GM19238 (cell line): Measurements from ENCODE around the gene PSMD1.
"Not testable (repeated sequence)": the region's sequence is repeated elsewhere in the genome, so short reads cannot be mapped to it uniquely, and the experiment has no call there.

ENCODE experiments used
- DNase-seq: peaks from one replicate; pipeline ENCODE4 v3.0.0; 2011; ENCODE audit warnings: low spot score; ENCODE audit not compliant: insufficient read length

Gene PSMD1

DNA sequence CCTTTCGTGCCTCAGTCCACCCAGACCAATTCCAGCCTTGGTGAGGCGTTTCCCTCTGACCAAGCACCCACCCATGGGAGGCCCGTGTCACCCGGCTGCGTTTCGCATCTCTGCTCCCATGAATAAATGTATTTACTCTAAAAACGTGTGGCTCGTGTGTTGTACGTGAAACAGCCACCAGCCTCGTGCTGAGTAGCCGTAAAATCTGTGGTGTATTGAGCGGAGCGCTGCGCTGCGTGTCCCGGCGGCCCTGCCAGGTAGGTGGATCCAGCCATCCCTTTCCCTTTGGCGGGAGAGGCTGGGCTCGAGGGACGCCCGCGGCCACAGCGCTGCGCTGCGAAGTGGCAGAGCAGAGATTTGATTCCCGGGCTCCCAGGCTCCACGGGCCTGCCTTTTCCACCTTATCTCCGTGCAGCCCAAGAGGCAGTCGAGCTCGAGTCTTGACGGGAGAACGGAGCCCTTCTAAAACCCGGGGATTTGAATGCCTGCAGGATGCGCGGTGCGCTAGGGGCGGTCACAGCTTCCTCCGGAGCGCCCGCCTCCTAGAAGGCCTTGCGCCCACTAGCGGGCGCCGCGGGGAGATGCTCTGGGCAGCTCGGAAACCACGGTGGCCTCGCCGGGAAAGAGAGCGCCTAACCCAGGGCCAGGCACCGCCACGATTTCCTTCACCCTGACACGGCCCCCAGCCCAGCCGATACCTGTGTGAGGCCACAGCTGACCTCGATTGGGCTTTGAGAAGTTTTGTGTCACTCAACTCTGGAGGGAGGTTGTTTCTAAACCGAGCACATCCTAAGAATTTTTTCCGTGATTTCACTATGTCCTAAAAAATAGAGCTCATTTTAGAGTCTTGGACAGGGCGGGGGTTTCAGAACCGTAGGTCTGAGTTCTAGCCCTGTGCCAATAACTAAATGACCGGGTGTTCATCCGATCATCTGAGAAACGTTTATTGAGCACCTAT is 3.9 kb upstream of the PSMD1 start:
- DNase-seq: peak; percentile 73

DNA sequence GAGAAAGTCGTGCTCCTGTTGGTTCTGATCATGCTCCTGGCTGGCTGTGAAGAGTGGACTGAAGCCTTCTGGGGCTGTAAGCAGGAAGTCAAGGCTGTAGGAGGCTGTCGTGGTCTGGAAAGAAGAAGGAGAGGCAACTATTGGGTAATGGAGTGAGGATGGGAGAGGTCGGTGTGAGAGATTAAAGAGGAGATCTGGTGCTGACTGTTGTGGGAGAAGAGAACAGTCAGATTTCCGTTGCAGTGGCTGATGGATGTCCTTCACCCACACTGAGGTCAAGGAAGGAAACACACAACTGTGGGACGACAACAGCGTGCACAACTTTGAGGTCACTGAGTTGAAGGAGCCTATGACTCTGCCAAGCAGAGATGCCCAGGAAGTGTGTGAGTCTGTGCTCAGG is 2.8 kb upstream of the PSMD1 start:
- DNase-seq: no peak

DNA sequence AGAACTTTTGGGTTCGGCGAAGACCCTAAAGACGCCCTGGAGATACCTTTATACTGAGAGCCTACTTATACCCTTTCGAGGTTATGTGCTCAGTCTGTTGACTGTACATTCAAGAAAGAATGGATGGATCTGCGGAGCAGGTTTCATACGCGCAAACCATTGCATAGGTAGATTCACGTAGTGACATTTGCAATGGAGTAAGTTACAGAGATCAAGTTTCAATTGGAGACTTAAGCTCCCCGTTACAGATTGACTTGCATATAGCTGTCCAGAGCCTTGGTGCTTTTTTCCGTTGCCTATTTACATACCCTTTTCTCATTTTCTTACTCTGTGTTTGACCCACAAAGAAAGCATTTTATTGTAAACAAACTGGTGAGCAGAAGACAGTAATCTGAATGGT is 923 bp downstream of the PSMD1 start:
- DNase-seq: no peak

DNA sequence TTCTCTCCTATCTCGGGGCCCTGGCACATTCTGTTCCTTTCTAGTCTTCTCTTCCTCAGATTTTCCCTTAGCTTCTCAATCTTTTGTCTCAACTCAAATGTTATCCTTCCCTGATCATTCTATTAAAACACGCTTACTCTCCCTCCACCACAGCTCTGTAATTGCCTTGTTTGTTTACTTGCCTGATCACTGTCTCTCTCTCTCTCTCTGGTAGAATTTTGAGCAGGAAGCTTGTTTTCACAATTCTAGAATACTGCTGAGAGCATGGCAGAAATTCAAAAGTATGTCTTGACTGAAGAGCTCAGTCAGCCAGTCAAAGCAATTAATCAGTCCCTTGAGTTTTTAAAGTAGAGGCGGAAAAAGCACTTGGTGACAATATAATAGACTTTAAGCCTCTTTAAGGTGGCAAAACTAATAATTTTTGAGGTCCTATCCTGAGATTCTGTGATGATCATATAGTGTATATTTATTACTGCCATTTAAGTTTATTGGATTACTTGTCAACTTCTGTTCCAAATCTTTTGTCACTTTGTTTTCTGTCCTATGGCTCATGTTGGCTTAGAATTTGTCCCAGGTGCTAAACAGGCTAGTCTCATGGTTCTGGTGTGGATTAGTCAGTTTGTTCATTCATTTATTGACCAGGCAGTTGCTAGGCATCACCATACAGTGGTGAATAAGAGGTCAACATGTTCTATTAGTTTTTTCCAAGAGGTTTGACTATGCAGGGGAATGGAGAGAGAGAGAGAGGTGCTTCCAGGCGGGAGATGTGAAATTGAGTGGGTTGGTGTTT is 2.3 kb downstream of the PSMD1 start:
- no peak for DNase-seq

DNA sequence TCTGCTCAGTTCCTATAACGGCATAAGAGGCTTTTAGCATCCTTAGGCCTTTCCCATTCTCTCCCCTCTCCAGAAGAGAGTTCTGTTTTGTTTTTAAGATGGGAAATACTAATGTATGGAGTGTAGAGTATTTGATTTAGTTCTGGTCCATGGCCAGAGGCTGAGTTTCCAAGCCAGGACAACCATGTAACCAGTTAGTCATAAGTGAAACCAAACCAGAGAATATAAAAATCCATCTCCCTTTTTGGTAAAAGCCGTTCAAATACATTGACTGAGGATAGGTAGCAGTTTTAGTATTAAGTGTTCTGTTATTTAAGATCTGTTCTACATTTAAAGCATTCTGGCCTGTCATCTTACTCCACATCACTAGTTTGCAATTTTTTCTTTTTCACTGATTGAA is 3.1 kb downstream of the PSMD1 start:
- no peak for DNase-seq

DNA sequence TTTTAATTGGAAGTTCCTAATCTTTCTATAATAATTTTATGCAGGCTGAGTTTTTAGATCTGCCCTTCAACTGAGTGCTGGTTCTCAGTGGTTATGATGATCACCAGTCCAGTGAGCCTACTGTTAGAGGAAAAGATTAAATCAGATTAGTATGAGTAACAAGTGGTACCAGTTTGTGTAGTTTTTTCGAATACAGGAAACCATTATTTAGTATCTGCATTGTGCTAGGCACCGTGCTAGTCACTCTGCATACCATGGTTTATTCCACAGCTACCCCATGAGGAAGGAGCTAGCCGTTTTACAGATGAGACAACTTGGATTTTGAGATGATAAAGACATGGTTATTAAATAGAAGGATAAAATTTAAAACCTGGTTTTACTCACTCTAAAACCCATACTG is 6.1 kb downstream of the PSMD1 start:
- DNase-seq: no peak

DNA sequence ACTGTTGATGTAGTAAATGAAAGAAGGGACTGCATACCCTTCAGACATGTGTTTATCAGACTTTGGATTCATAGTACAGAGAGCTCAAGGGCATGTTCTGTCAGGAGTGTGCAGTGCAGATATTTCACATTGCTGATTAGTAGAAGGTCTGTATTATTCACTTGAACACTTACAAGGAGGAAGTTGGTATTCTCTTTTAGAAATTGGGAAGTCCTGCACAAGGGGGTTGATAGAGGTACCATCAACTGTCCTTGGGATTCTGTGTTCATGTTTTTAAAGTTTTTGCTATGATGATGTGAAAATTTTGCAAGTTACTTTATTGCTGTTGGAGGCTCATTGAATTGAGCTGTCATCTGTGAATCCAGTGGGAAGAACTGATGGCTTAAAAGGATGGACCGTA is 6.7 kb downstream of the PSMD1 start:
- no peak for DNase-seq

DNA sequence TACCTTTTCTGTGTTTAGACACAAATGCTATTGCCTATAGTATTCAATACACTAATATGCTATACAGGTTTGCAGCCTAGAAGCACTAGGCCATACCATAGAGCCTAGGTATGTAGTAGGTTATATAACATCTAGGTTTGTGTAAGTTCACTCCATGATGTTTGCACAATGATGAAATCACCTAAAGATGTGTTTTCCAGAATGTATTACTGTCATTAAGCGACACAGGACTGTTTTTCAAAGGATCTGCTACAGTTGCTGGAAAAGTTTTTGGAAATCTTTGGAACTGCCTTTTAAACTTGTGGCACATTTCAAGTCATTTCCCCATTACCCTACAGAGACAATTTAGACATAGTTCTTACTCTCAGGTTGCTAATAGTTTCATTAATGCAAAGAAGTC is 9.3 kb downstream of the PSMD1 start:
- no peak for DNase-seq

DNA sequence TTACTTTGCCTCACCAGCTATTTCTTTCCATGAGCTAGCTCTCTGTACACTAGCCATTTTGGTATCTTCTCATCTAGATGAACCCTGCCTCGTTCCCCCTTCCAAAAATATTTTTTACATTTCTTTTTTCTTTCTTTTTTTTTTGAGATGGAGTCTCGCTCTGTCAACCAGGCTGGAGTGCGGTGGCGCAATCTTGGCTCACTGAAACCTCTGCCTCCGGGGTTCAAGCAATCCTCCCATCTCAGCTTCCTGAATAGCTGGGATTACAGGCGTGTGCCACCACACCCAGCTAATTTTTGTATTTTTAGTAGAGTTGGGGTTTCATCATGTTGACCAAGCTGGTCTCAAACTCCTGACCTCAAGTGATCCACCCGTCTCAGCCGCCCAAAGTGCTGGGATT is 10.9 kb downstream of the PSMD1 start:
- DNase-seq: not testable (repeated sequence)

DNA sequence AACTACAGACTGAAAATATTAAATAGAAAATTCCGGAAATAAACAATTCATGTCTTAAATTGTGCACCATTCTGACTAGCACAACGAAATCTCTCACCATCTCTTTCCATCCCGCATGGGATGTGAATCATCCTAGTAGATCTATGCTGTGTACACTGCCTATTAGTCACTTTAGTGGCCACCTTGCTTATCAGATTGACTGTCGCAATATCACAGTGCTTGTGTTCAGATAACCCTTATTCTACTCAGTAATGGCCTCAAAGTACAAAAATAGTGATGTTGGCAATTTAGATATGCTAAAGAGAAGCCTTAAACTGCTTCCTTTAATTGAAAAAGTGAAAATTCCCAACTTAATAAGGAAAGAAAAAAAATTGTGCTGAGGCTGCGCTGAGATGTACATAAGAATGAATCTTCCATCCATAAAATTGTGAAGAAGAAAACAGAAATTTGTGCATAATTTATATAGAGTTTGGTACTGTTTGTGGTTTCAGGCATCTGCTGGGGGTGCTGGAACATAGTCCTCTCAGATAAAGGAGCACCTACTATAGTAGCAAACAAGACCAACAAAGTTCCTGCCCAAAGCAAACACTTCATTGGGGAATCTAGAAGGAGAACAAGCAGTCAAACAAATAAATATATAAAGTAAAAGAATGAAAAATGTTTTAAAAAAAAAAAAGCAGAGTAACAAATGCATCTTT is 12.0 kb downstream of the PSMD1 start:
- no peak for DNase-seq

DNA sequence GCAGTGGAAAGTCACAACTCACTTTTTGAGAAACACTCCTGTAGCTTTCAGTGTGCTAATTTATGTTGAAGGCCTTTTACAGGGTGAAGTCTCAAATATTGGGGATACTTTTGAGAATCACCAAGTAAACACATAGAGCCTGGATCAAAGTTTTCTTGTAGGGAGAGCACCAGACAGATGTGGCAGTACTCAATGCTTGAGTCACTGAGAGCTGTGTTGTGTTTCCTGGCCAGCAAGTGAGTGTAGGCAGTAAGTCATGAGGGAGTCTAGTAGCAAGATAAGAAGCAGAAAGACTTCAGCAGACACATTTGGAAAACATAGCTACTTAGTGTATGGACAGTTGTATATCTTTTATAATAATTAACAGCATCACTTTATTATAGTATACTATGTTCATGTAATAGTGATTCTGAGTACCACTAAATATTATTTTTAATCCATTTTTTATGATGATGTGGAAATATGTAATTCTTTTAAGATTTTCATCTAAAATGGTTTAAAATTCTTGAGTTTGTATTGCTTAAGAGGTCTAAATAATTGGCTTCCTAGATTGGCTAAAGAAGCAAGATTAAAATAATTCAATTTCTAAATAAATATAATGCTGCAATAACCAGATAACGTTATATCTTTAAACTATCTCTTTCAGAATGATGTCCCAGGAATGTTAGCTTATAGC is 12.8 kb downstream of the PSMD1 start:
- DNase-seq: no peak

DNA sequence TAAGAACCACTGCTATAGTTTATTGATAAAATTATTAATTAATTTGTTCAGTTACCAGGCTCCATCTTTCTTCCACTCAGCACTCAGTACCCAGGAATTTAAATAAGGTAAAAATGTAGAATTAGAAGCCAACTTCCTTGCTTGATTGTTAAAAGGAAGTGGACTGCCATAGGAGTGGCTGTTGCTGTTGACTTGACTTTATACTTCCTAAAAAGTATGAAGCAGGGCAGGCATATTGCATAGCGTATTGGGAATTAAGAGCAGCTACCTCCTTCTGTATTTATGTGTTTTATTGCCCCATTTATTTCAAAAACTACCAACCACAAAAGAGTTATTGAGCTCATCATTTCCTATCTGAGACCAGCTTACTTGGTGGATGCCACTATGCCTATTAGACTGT is 27.9 kb downstream of the PSMD1 start:
- no peak for DNase-seq

DNA sequence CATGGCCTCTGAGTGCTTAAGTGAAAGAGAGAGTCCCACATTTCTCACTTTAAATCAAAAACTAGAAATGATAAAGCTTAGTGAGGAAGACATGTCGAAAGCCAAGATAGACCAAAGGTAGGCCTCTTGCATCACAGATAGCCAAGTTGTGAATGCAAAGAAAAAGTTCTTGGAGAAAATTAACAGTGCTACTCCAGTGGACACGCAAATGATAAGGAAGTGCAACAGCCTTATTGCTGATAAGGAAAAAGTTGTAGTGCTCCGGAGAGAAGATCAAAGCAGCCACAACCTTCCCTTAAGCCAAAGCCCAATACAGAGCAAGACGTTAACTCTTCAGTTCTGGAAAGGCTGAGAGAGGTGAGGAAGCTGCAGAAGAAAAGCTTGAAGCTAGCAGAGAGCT is 32.1 kb downstream of the PSMD1 start:
- DNase-seq: no peak

DNA sequence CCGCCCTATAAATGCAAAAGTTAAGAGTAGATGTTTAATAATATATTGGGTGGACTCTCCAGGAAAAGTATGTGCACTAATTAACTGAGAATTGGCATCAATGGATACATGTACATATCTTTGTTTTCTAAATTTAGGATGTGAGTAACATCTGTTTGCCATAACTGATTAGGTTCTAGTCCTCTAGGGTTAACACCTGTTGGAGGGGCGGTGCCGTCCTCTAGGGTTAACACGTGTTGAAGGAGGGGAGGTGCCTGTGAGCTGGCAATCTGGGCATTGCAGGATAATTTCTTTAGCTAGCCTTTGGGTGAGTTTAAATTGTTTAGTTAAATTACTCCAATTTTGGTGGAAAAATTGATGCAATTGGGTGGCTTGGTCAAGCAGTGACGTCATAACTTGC is 37.3 kb downstream of the PSMD1 start:
- DNase-seq: no peak

DNA sequence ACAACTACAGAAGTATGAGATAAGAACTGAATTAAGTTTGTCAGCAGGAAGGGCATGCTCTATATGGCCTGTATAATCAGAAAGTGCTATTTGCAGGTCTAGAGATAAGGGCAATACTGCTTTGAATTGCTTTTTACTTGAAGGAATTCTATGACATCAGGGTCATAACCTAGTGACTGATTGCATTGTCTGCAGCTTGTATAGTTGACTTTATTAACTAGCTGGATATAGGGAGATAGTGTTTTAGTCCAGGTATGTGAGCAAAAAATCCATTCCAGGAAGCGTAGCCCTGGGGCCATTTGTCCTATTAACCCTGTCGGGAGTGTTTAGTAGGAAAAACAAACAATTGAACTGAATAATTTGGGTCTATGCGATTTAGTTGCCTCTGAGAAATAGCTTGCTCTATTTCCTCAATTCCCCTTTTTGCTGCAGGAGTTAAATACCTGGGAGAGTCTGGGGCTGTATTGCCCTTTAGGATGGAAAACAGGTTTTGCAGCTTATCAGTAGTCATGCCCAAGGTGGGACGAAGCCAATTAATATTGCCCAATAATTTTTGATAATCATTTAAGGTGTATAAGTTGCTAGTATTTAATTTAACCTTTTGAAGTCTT is 38.2 kb downstream of the PSMD1 start:
- DNase-seq: no peak

DNA sequence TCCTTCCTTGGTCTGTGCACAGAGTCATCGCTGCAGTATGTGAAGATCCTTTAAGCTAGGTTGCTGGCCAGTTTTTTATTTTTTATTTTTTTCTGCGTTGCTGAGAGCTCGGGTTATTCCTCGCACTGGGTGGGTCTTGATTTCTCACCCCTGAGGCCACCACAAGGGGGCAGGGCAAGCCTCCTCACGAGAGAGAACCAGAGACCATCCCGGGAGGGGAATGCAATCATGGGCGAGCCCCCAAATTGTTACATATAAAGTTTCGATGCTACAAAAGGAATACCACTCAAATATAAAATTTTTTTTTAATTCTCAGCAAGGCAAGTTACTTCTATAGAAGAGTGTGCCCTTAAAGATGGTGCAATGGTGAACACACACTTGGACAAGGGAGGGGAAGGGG is 43.3 kb downstream of the PSMD1 start:
- DNase-seq: no peak

DNA sequence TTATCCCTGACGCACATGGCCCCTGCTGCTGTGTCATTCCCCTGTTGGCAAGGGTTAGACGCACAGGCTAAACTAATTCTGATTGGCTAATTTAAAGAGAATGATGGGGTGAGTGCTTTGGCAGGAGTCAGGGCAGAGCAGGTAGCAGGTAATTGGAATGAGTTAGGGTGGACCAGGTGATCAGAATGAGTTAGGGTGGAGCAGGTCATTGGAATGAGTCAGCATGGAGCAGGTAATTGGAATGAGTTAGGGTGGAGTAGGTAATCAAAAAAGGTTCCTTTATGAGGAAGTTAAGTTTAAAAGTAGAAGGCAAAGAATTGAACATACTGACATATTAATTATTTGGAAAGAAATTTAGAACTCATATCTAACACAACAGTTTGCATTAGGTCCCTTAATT is 43.7 kb downstream of the PSMD1 start:
- not testable (repeated sequence) for DNase-seq

DNA sequence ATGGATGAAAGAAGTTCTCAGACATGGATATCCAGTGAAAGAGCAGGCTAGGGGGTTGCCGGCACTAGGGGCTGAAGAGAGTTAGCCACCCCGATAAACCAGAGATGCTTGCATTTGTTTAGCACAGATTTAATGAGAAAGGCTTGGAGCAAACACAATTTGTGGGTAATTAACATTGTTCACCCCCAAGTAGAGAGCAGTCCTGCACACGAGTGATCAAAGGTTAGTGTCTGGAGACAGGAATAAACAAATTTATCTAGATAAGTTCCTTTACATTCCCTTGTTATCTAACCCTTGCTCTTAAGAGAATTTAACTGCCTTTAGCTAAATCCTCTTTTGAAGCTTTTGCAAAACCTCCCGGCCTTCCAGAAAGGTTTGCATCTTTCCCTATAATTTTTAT is 44.3 kb downstream of the PSMD1 start:
- no peak for DNase-seq

DNA sequence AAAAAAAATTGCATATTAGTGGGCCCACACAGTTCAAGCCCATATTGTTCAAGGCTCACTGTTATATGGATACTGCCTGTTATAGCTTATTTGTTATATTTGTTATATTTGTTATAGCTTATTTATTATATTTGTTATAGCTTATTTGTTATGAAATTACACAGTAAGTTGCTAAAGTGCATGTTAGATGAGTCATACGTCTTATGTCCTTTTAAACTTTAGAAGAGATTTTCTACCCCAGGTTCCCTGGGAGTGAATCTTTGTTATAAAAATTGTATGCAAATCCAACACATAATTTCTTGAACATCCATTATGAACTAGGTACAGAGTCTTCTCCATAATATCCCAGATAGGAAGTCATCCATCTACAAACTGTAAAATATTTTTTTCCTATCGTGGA is 46.1 kb downstream of the PSMD1 start:
- no peak for DNase-seq

DNA sequence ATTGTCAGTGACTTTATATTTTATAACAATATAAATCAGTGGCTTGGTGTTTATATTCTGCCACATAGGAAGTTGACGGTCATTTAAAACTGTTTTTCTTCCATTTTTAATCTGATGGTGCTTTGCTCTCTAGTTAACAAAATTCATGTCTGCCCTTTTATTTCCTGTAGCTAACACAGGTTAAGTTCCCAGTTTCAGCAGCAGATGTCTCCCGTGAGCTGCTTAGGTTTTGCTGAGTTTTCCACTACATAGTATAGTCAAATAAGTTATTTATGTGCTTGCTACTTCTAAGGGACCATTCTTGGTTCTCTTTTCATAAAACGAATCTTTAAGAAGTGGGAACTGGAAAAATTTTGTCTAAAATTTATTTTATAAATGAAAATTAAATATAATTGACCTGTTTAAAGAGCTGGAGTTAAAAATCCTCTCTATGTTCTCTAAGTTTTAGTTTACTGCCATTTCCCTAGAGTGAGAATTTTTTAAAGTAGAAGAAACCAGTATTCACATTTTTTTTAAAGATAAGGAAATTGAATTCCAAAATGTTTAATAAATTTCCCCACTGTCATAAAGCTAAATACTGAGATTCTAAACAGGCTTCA is 47.5 kb downstream of the PSMD1 start:
- DNase-seq: peak; percentile 6

DNA sequence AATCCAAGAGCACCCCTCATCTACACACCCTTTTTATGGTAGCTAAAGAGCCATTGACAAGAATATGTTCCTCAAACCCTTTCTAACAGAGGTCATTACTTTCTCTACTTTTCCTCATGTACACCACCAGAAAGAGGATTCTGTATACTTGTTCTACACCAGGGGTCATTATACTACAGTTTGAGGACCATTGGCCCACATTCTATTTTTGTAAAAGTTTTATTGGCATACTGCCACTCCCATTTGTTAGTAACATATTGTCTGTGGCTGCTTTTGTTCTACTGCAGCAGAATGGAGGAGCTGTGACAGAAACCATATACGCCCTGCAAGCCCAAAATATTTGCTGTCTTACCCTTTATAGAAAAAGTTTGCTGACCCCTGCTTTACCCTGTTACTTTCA is 53.9 kb downstream of the PSMD1 start:
- DNase-seq: no peak
